GM12872 (cell line): Measurements from ENCODE around the gene CAMKV.

Experiments used
- TF ChIP-seq, protein P1 (sequence below): IDR thresholded peaks from 3 replicates; pipeline ENCODE4 v1.5.1; 2011; ENCODE audit warnings: low read depth, mild to moderate bottlenecking, low read length, moderate library complexity; ENCODE audit not compliant: insufficient read depth

CAMKV gene

DNA sequence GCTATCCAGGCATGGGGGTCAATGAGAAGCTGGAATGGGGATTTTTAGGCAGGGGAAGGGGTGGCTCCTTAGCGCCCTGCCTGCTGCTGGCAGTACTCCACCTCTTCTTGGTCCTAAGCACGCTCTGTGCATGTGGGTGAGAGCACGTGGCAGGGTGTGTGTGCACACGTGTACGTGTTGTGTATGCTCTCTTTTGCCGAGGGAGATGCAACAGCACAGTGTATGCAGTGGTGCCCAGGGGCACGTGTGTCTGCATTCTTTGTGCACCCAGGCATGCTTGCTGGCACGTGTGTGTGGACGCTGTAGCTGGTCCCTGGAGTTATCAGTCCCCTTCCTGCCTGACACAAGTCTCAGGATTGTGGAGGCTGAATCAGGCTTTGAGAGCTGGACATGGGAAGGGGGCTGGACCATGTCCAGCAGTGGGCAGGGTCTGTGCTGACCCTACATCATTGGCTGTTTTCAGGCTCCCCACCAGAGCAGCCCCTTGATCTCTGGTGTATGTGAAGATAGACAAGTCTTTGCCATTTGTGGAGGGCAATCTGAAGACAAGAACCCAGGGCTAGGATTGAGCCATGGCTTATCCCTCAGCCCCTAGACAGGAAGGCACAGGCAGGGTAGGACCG is 1.9 kb upstream of the CAMKV start:
- TF ChIP-seq, protein P1, sequence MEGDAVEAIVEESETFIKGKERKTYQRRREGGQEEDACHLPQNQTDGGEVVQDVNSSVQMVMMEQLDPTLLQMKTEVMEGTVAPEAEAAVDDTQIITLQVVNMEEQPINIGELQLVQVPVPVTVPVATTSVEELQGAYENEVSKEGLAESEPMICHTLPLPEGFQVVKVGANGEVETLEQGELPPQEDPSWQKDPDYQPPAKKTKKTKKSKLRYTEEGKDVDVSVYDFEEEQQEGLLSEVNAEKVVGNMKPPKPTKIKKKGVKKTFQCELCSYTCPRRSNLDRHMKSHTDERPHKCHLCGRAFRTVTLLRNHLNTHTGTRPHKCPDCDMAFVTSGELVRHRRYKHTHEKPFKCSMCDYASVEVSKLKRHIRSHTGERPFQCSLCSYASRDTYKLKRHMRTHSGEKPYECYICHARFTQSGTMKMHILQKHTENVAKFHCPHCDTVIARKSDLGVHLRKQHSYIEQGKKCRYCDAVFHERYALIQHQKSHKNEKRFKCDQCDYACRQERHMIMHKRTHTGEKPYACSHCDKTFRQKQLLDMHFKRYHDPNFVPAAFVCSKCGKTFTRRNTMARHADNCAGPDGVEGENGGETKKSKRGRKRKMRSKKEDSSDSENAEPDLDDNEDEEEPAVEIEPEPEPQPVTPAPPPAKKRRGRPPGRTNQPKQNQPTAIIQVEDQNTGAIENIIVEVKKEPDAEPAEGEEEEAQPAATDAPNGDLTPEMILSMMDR = no peak

DNA sequence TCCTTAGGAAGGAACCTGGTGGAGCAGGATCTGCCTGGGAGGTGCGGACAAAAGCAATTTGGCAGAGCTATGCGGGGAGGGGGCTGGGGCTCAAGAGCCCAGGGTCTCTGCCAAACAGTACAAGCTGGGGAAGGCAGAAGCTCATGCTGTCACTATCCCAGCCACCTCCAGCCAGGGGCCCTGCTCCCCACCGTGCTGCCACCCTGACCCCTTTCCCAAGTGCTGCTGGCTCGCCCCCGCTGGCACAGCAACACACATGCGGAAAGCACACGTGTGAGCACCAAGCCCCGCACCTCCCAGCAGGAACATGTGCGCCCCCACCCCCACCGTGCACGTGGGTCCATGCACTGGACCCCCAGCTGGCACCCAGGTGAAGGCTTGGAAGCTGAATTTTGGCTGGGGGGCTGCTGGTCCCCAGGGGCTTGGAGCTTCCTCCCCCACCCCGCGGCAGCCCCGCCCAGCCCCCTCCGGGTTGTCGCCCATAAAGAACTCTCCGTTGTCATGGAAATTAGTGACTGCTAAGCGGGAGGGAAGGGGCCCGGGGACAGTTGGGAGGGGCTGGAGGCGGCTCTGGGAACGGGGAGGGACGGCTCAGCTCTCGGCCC is 742 bp downstream of the CAMKV start:
- TF ChIP-seq, protein P1 = no peak

DNA sequence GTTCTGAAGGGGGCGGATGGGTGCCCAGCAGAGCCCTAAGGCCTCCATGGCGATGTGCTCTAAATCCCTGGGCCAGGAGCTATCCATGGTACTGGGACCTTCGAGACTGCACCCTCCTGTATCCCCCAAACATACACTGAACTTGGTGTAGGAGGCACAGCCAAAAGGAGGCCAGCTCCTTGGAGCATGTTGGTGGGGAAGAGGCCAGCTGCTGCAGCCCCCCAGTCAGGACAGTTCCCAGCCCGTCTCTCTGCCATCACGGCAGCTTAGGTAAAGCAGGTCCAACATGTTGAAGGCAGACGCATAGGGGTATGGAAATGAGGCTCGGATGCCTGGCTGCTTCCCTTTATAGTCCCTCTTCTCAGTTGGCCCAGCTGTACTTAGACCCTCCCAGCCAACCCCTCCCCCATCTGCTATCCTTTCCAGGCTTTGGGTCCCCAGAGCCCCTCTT is 1.8 kb downstream of the CAMKV start:
- TF ChIP-seq, protein P1 = no peak

GRCh38 chr3:49867400-49867799 is 2.3 kb downstream of the CAMKV start:
- TF ChIP-seq, protein P1 = no peak

DNA sequence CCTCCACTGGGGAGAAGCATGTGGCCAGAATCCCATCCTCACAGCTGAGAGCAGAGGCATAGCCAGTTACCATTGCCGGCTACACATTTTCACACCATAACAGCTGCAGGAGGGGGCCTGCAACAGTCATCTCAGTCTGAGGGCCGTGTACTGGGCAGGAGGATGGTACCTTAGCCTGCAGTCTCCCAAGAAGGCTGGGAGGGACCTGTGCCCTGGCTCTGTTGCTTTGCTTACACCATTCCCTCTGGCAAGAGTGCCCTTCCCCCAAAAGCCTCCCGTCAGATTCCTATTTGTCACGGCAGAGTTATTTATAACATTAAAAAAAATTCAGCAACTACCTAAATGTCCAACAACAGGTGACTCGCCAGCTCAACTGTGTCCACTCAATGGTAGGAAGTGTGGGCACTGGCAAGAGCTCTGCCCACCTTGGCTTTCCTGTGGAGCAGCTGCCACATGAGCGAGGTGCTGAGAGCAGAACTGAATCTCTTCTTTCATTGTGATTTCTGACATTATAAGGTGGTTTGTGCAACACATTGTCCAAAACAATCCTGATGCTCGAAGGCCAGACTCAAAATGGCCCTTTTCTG is 4.4 kb downstream of the CAMKV start:
- TF ChIP-seq, protein P1 = no peak

DNA sequence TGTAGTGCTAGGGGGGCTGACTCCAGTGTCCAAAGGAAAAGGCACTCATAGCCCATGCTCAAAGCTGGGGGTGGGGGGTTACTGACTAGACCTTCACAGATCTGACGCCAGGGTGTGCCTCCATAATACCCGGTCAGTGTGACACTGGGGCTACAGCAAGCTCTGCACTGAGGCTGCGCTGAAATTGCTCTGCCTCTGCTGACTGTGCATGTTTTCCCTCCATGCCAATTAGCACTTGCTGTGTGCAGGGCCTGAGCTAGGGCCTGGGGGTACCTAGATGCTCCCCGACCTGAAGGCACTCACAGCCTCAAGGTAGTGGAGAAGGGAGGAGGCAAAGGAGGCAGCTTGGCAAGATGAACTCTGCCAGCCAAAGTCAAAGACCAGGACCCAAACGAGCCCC is 5.2 kb downstream of the CAMKV start:
- TF ChIP-seq, protein P1 = no peak

GRCh38 chr3:49859576-49860305 is 10.0 kb downstream of the CAMKV start:
- TF ChIP-seq, protein P1 = no peak
